ENCODE measurements around the gene GIPC3. TPM values are rescaled to one million over a fixed set of nuclear protein-coding genes. Genes with fewer than 3 reads are reported as not detected.

GIPC3 gene
- total RNA-seq, 4 donors from 2014 or later: 0.66 to 4.5 (median 1.7) TPM

- no peak for TF ChIP-seq CTCF (IDR thresholded peaks at IDR 0.05; ENCODE audit: low read depth)
Observed at GRCh38 chr19:3608750-3609322, 23.6 kb downstream of the GIPC3 start.

- TF ChIP-seq CTCF (IDR thresholded peaks at IDR 0.05; ENCODE audit: low read depth): no peak
Observed at GRCh38 chr19:3609779-3610719, 24.8 kb downstream of the GIPC3 start.

- TF ChIP-seq CTCF (IDR thresholded peaks at IDR 0.05; ENCODE audit: low read depth): no peak
Observed at GRCh38 chr19:3610745-3611717, 25.8 kb downstream of the GIPC3 start.

- no peak for TF ChIP-seq CTCF (IDR thresholded peaks at IDR 0.05; ENCODE audit: low read depth)
Observed at GRCh38 chr19:3611841-3612240, 26.6 kb downstream of the GIPC3 start.

- no peak for TF ChIP-seq CTCF (IDR thresholded peaks at IDR 0.05; ENCODE audit: low read depth)
Observed at GRCh38 chr19:3612330-3612729, 27.1 kb downstream of the GIPC3 start.

- no peak for TF ChIP-seq CTCF (IDR thresholded peaks at IDR 0.05; ENCODE audit: low read depth)
Observed at GRCh38 chr19:3612901-3613741, 27.8 kb downstream of the GIPC3 start.

All from subcutaneous adipose tissue (tissue), 4 donors.